Right hindlimb (tissue), 1 donor: ENCODE results near the gene IMP4.

ENCODE experiments used
- DNase-seq: peaks from one replicate; pipeline ENCODE4 v3.0.0-alpha.2; 2018

Gene IMP4

GRCh38 chr2:130336877-130337734 lies 5.6 kb upstream of the IMP4 start:
- DNase-seq: peak; percentile 93

GRCh38 chr2:130337735-130338325 lies 4.9 kb upstream of the IMP4 start:
- no peak for DNase-seq

GRCh38 chr2:130338793-130339345 lies 3.8 kb upstream of the IMP4 start:
- no peak for DNase-seq

DNA sequence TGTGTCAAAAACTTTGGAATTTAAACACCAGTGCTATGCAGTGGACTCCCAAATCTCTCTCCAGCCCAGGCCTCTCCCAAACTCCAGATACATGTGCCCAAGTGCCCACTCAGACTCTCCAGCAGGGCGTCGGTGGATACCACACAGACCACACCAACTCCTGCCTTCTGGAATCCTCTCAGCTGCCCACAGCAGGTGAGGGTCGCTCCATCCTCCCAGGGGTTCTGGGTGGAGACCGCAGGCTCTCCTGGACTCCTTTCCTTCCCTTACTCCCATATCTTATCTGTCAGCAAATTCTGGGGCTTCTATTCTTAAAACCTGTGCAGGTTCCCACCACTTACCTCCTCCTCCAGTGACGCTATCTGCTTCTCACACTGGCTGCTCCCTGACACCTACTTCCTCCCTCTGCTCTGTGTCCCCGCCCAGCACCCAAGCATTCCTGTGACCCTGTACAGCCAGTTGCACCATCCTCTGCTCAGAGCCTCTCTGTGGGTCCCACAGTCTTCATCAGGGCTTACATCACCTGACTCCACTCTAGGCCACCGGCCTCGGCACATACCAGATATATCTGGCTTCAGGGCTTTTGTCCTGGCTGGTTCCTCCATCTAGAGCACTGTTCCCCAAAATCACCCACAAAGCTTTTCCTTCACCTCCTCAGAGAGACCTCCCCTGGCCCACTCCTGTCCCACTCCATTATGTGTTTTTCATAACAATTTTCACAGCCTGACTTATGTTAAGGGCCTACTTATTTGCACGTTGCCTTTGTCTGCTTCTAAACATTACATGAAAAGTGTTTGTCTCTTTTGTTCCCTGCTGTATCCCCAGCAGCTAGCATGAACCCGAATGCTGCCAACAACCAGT lies 2.6 kb upstream of the IMP4 start:
- DNase-seq: no peak

GRCh38 chr2:130341562-130342019 lies 1.1 kb upstream of the IMP4 start:
- DNase-seq: no peak

GRCh38 chr2:130342020-130342532 lies 621 bp upstream of the IMP4 start:
- peak; percentile 94 for DNase-seq

GRCh38 chr2:130344578-130344977 lies 1.9 kb downstream of the IMP4 start:
- DNase-seq: no peak

- DNase-seq: no peak
Observed at GRCh38 chr2:130345091-130345490, 2.4 kb downstream of the IMP4 start.

- DNase-seq: no peak
Observed at GRCh38 chr2:130345611-130346010, 2.9 kb downstream of the IMP4 start.

GRCh38 chr2:130346041-130346740 lies 3.5 kb downstream of the IMP4 start:
- DNase-seq: no peak

DNA sequence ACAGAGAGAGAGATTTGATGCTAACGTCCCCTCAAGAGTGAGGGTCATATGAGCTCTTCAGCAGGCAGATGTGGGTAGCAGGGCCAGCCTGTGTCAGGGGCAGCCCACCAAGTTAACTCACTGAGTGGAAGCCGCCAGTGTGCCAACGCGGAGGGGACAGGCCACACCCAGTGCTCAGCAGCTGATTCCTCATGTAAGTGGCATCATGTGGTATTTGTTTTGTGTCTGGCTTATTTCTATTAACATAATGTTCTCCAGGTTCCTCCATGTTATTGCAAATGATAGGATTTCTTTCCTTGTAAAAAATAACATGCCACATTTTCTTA lies 4.0 kb downstream of the IMP4 start:
- no peak for DNase-seq

GRCh38 chr2:130347220-130347925 lies 4.7 kb downstream of the IMP4 start:
- DNase-seq: no peak

GRCh38 chr2:130349174-130349573 lies 6.5 kb downstream of the IMP4 start:
- no peak for DNase-seq

DNA sequence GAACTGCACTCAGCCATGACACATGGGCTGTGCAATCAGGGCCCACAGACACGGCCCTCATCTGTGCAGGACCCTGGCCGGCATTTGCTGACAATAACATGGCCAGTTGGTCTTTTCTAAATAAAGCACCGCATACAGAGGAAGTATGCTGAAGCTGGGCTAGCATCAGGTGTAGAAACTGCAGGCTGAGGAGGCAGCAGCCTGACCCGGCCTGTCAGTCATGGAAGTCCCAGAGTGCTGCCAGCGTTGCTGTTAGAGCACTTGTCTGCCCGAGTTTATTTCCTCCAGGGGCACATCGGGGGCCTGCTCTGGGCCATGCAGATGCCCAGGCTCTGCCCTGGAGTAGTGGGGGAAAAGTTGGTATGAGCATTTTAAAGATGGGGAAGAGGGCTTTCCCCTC lies 9.0 kb downstream of the IMP4 start:
- no peak for DNase-seq

DNA sequence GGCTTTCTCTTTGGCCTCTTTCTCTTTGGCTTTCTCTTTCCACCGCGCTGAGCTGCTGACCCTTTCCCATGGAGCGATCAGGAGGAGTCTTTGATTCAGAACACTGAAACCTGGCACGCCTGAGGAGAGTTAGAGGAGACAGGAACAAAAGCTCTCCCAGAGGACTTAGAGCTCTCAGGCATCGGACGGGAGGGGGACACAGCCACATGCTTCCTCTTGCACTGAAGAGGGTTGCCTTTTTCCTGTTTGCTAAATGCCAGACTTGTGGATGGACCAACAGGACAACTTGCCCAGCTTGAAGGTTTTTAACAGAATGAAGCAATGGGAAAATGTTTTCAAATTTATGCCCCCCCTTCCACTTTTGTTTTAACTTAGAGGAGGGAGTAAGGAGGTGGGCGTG lies 9.5 kb downstream of the IMP4 start:
- no peak for DNase-seq

DNA sequence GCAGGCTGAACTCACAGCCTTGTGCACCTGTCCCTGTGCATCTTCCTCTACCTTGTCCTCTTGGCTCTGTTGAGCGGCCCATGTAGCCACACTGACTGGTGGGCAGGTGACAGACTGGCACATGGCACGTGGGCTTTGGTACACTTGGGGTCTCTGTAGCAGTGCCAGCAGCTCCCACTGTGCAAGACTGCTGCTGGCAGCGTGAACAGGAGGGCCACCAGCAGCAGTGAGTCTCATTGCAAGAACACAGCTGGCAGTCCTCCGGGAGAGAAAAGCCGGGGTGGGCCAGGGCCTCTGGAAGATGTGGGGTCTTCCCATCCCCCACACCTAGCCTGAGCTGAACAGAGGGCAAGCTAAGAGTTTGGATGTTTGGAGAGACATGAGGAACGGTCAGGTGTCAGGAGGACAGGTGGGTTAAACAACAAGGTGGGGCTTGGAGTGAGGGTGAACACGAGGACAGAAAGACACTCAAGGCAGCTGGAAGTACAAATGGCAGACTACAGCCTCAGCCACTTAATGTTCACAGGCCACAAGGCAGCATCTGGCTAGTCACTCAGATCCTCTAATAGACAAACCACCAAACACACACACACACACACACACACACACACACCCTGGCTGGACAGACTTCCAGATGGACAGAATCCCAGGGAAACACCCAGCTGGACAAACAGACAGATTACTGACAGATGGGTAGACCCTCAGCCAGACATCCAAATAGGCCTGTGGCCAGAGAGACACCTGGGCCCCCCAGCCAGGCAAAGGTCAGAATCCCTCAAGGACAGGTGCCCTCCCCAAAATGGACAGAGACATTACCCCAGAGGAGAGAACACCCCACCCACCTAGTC lies 10.8 kb downstream of the IMP4 start:
- DNase-seq: no peak

DNA sequence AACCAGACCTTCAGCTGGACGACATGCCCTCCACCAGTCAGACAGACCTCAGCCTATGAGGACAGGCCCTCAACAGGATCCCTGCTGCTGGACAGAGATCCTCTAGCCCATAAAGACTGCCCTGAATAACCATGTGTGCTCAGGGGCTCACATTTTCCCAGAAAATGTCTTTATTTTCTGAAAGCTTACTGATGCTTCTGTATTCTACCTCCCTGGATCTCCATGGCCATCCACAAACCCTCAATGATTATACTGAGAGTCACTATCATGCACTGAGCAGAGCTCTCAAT lies 11.4 kb downstream of the IMP4 start:
- no peak for DNase-seq

DNA sequence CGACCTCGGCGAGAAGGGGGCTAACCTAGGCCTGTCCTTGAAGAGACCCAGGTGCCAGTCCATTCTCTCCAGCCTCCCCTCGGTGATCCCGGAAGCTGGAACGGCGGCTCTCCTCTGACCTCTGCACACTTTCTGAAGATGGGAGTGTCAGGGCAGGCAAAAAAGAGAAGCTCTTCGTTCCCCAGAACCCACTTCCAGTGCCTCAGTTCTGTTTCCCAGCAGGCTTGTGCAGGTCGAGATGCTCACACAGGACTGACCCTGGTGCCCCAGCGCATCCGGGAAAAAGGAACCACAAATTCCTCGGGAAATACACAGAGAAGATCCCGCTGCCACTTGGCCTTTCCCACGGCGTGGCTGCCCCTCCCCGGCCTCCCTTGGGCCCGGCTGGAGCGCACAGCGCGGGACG lies 12.5 kb downstream of the IMP4 start:
- DNase-seq: no peak

GRCh38 chr2:130355578-130356431 lies 13.1 kb downstream of the IMP4 start, which contains the start of gene PTPN18:
PTPN18 (plus strand) TSS chr2:130356056; CDS start chr2:130356108, 52 bp downstream.
- peak; percentile 89 for DNase-seq

DNA sequence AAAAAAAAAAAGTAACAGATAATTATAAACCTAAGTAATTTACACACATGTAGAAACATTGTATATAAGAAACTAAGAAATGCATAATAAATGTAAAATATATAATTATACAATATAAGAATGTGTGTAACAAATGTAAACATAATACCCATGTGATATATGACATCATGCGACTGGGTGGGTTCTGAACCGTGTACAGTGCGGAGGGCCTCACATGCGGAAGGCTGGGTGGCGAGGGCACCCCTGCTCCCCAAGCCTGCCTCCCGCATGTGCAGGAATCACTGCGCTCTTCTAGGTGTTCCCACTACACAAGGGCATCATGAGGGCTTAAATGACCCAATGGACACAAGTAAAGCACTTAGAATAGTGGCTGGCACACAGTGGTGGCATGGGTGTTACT lies 15.2 kb downstream of the IMP4 start:
- no peak for DNase-seq
